ENCODE data around the gene ANKRD27. TPM values are rescaled to one million over a fixed set of nuclear protein-coding genes. Genes with fewer than 3 reads are reported as not detected.

Gene ANKRD27
- total and polyA plus RNA-seq, 4 experiments from 2014 or later: 16.0 to 51.2 (median 39.7) TPM

Other genes with a start within 250 kb of the ANKRD27 start
- gene PDCD5, start 94.0 kb downstream of the ANKRD27 start, total RNA-seq: 10 to 100 TPM; 61.1 to 67.4 TPM
- 100 to 1,000 TPM; 172 to 195 TPM for gene PDCD5, start 94.0 kb downstream of the ANKRD27 start, polyA plus RNA-seq
- gene RGS9BP, start 668 bp upstream of the ANKRD27 start, total RNA-seq: under 1 TPM; 0.52 to 0.89 TPM
- gene RGS9BP, start 668 bp upstream of the ANKRD27 start, polyA plus RNA-seq: under 1 TPM; 0.08 to 0.25 TPM
- gene NUDT19, start 16.6 kb upstream of the ANKRD27 start, total RNA-seq: 10 to 100 TPM; 10.5 to 10.6 TPM
- gene NUDT19, start 16.6 kb upstream of the ANKRD27 start, polyA plus RNA-seq: 1 to 10 TPM; 2.0 to 5.4 TPM
- 1 to 10 TPM in 1 of 2 experiments, under 1 TPM in 1; 0.93 to 1.9 TPM for gene TDRD12, start 44.6 kb upstream of the ANKRD27 start, total RNA-seq
- gene TDRD12, start 44.6 kb upstream of the ANKRD27 start, polyA plus RNA-seq: under 1 TPM; 0.20 to 0.37 TPM
- 1 to 10 TPM in 1 of 2 experiments, under 1 TPM in 1; 0.86 to 1.5 TPM for gene SLC7A9, start 194.6 kb upstream of the ANKRD27 start, total RNA-seq
- gene SLC7A9, start 194.6 kb upstream of the ANKRD27 start, polyA plus RNA-seq: not detected